Breast epithelium (tissue), 4 donors: ENCODE data around the gene SNRPA1. TPM values are rescaled to one million over a fixed set of nuclear protein-coding genes. Genes with fewer than 3 reads are reported as not detected.

Experiments
- DNase-seq, 2 donors: peaks; one replicate each; pipeline ENCODE4 v3.0.0-alpha.2; 2019; ENCODE audit warnings: low spot score in 2 of 2
- H3K27ac ChIP-seq, 2 donors: fragments of 200-600 bp; sonication (generic) in 1 of 2; one replicate each; pipeline ENCODE4 v1.5.1; 2016 to 2019; ENCODE audit warnings: mild to moderate bottlenecking in 1 of 2
- H3K27me3 ChIP-seq, 2 donors: fragments of 200-600 bp; sonication (generic) in 1 of 2; one replicate each; pipeline versions ENCODE4 v1.5.1 to v1.6.0; 2017 to 2019; ENCODE audit warnings: control low read depth in 1 of 2, mild to moderate bottlenecking in 1 of 2
- H3K36me3 ChIP-seq: fragments of 200-600 bp; one replicate; pipeline ENCODE4 v1.5.1; 2019
- H3K4me1 ChIP-seq, 2 donors: fragments of 200-600 bp; sonication (generic); one replicate each; pipeline ENCODE4 v1.5.1; 2016 to 2019; ENCODE audit warnings: control low read depth in 1 of 2
- H3K4me3 ChIP-seq, 3 donors: fragments of 200-600 bp; sonication (generic); 1 replicate in 2 of 3; 2 replicates in 1 of 3; pipeline ENCODE4 v1.5.1; 2016 to 2019; ENCODE audit warnings: mild to moderate bottlenecking in 3 of 3, moderate library complexity in 2 of 3
- H3K9me3 ChIP-seq, 2 donors: fragments of 200-600 bp; sonication (generic) in 1 of 2; one replicate each; pipeline ENCODE4 v1.5.1; 2016 to 2019; ENCODE audit warnings: control low read depth in 1 of 2
- POLR2A ChIP-seq: fragments of 450-650 bp; IDR thresholded peaks from one replicate; pipeline ENCODE4 v1.6.1; 2016; ENCODE audit warnings: antibody characterized with exemption, mild to moderate bottlenecking, moderate library complexity
- POLR2AphosphoS5 ChIP-seq, 3 donors: sonication (generic); formaldehyde crosslinking; IDR thresholded peaks; one replicate each; pipeline ENCODE4 v1.6.1; 2017; ENCODE audit warnings: antibody characterized with exemption in 3 of 3
- intact Hi-C: fragments of 100-400 bp; cut with DNase I; formaldehyde crosslinking; loops from one replicate; pipeline ENCODE4 v1.15.1; 2023; ENCODE audit warnings: low total_unique reads
- total RNA-seq, 3 donors: library from RNA; depleted of rRNA; stranded (reverse); fragments of >200 nt; gene quantifications; one replicate each; pipeline ENCODE4 v1.1.0, GENCODE V29; 2016
- TF ChIP-seq, protein P1 (sequence below), 3 donors: fragments of 450-650 bp; IDR thresholded peaks; one replicate each; pipeline ENCODE4 v1.5.1; 2016 to 2017; ENCODE audit warnings: antibody characterized with exemption in 3 of 3, mild to moderate bottlenecking in 3 of 3, moderate library complexity in 3 of 3

Gene SNRPA1
- total RNA-seq, 3 donors from 2014 or later = 26.4 to 51.1 (median 44.3) TPM

- DNase-seq = no peak
- intact Hi-C loops = loop anchor here (10.0 kb wide), 2 partner anchors 126 to 236 kb away; no protein-coding TSS in a partner anchor
- peak overlapping the region; percentile 85 to 97 for H3K27ac ChIP-seq
- peak overlapping the region; percentile 79 to 94 (median 91) for H3K4me3 ChIP-seq
- H3K9me3 ChIP-seq = no peaks in the 10 kb centered on the region
- no peak for TF ChIP-seq POLR2AphosphoS5 (IDR thresholded peaks at IDR 0.05)
- H3K4me1 ChIP-seq = peaks cover 7 to 33% of the 10 kb centered on the region in 2 donors
- H3K27me3 ChIP-seq = no peaks in the 10 kb centered on the region
- H3K36me3 ChIP-seq = no peaks in the 10 kb centered on the region
These were observed 43.9 kb downstream of the SNRPA1 start for GRCh38 chr15:101250873-101251829.

GRCh38 chr15:101250341-101250831 lies 44.7 kb downstream of the SNRPA1 start:
- Histone ChIP-seq H3K4me3 (peak overlapping the region; percentile 79 to 94 (median 91)), H3K27ac (peak overlapping the region; percentile 76 to 92), H3K27me3 (no peaks in the 10 kb centered on the region), H3K36me3 (no peaks in the 10 kb centered on the region), H3K9me3 (no peaks in the 10 kb centered on the region), H3K4me1 (peaks cover 8 to 39% of the 10 kb centered on the region in 2 donors)
- intact Hi-C loops = loop anchor here (10.0 kb wide), 2 partner anchors 126 to 236 kb away; no protein-coding TSS in a partner anchor
- DNase-seq = no peak
- TF ChIP-seq POLR2A (no peak), POLR2AphosphoS5 (IDR thresholded peaks at IDR 0.05) (no peak)
- TF ChIP-seq, protein P1, sequence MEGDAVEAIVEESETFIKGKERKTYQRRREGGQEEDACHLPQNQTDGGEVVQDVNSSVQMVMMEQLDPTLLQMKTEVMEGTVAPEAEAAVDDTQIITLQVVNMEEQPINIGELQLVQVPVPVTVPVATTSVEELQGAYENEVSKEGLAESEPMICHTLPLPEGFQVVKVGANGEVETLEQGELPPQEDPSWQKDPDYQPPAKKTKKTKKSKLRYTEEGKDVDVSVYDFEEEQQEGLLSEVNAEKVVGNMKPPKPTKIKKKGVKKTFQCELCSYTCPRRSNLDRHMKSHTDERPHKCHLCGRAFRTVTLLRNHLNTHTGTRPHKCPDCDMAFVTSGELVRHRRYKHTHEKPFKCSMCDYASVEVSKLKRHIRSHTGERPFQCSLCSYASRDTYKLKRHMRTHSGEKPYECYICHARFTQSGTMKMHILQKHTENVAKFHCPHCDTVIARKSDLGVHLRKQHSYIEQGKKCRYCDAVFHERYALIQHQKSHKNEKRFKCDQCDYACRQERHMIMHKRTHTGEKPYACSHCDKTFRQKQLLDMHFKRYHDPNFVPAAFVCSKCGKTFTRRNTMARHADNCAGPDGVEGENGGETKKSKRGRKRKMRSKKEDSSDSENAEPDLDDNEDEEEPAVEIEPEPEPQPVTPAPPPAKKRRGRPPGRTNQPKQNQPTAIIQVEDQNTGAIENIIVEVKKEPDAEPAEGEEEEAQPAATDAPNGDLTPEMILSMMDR (IDR thresholded peaks at IDR 0.05) = no peak

- Histone ChIP-seq H3K27ac (peak overlapping the region; percentile 76 to 78), H3K36me3 (no peaks in the 10 kb centered on the region), H3K4me1 (peaks cover 12 to 51% of the 10 kb centered on the region in 2 donors), H3K9me3 (no peaks in the 10 kb centered on the region), H3K27me3 (no peaks in the 10 kb centered on the region), H3K4me3 (peak overlapping the region in 1 of 3 donors; percentile 9)
- TF ChIP-seq POLR2AphosphoS5 (IDR thresholded peaks at IDR 0.05) (no peak), POLR2A (no peak)
- TF ChIP-seq, protein P1 (IDR thresholded peaks at IDR 0.05) = no peak
- DNase-seq = no peak
- intact Hi-C loops = no loop called here
These were observed 46.8 kb downstream of the SNRPA1 start for GRCh38 chr15:101248274-101248673.

DNA sequence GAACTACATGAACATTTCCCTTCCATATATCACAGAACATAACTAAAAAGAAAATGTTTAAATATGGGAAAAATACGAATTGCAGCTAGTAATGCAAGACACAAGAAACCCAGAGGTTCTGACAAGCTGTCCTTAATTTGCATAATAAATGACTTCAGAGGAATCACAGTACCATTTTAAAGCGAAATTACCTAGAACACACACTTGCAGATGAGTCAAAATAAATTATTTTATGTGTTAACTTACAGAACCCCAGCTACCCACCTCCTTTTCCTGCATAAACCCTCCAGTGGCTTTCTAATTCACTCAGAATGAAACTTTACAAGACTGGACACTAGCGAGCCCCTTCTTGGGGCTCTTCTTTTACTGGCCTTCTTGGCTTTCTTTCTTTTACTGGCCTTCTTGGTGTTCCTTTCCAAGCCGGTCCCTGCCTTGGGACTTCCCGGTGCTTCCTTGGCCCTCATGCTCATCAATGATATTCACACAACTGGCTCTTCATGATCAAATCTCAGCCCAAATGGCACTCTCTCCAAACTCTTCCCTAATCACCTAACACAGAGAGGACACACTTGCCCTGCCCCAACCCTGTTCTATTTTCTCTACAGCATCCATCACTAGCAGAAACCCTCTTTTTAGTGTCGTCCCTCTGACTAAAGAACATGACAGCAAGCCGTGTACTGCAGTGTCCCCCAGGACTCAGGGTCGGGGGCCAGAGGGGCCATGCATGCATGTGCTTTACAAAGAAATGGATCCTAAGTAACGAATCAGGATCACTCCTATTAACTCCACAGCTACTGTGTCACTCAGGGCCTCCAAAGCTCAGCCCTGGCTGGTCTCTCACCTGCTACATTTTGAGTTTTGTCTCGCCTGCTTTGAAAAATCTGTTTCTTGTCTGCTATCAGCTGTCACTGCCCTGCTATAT lies 48.0 kb downstream of the SNRPA1 start:
- TF ChIP-seq POLR2AphosphoS5 (IDR thresholded peaks at IDR 0.05) (no peak), POLR2A (no peak)
- TF ChIP-seq, protein P1 (IDR thresholded peaks at IDR 0.05) = no peak
- Histone ChIP-seq H3K4me1 (peaks cover 16 to 52% of the 10 kb centered on the region in 2 donors), H3K27me3 (no peaks in the 10 kb centered on the region), H3K36me3 (no peaks in the 10 kb centered on the region), H3K9me3 (no peaks in the 10 kb centered on the region), H3K4me3 (peak overlapping the region; percentile 1 to 32 (median 3)), H3K27ac (peak overlapping the region; percentile 76 to 78)
- intact Hi-C loops = no loop called here
- DNase-seq = no peak

- Histone ChIP-seq H3K27me3 (no peaks in the 10 kb centered on the region), H3K4me1 (peaks cover 16 to 55% of the 10 kb centered on the region in 2 donors), H3K4me3 (peak overlapping the region in 2 of 3 donors; percentile 3 to 32), H3K36me3 (no peaks in the 10 kb centered on the region), H3K9me3 (no peaks in the 10 kb centered on the region), H3K27ac (peak overlapping the region; percentile 76 to 78)
- intact Hi-C loops = no loop called here
- TF ChIP-seq POLR2AphosphoS5 (IDR thresholded peaks at IDR 0.05) (no peak), POLR2A (no peak)
- TF ChIP-seq, protein P1 (IDR thresholded peaks at IDR 0.05) = no peak
- no peak for DNase-seq
These were observed 48.7 kb downstream of the SNRPA1 start for GRCh38 chr15:101246391-101246790.
